Measurements from ENCODE around the gene OR2V2. TPM values are rescaled to one million over a fixed set of nuclear protein-coding genes. Genes with fewer than 3 reads are reported as not detected.
"Not testable (repeated sequence)": the region's sequence is repeated elsewhere in the genome, so short reads cannot be mapped to it uniquely, and the experiment has no call there.

Gene OR2V2
- total RNA-seq, 1 donor from 2014 or later = not detected

GRCh38 chr5:181142054-181142453, 5.3 kb upstream of the OR2V2 start:
- DNase-seq (ENCODE audit: low read depth, low spot score) = no peak

- DNase-seq (ENCODE audit: low read depth, low spot score) = no peak
Measured at GRCh38 chr5:181145133-181145532, 2.3 kb upstream of the OR2V2 start.

GRCh38 chr5:181149355-181149754, 2.0 kb downstream of the OR2V2 start:
- DNase-seq (ENCODE audit: low read depth, low spot score) = no peak

GRCh38 chr5:181149806-181150733, 2.7 kb downstream of the OR2V2 start:
- no peak for DNase-seq (ENCODE audit: low read depth, low spot score)

GRCh38 chr5:181151146-181151545, 3.8 kb downstream of the OR2V2 start:
- no peak for DNase-seq (ENCODE audit: low read depth, low spot score)

- DNase-seq (ENCODE audit: low read depth, low spot score) = no peak
Measured at GRCh38 chr5:181152406-181152805, 5.0 kb downstream of the OR2V2 start.

- DNase-seq (ENCODE audit: low read depth, low spot score) = no peak
Measured at GRCh38 chr5:181153814-181154213, 6.4 kb downstream of the OR2V2 start.

- DNase-seq (ENCODE audit: low read depth, low spot score) = no peak
Measured at GRCh38 chr5:181156758-181157157, 9.4 kb downstream of the OR2V2 start.

- no peak for DNase-seq (ENCODE audit: low read depth, low spot score)
Measured at GRCh38 chr5:181158869-181159268, 11.5 kb downstream of the OR2V2 start.

- DNase-seq (ENCODE audit: low read depth, low spot score) = no peak
Measured at GRCh38 chr5:181159286-181160151, 12.1 kb downstream of the OR2V2 start.

- no peak for DNase-seq (ENCODE audit: low read depth, low spot score)
Measured at GRCh38 chr5:181160152-181160754, 12.9 kb downstream of the OR2V2 start.

- DNase-seq (ENCODE audit: low read depth, low spot score) = not testable (repeated sequence)
Measured at GRCh38 chr5:181160755-181161533, 13.6 kb downstream of the OR2V2 start.

GRCh38 chr5:181161534-181162175, 14.3 kb downstream of the OR2V2 start:
- no peak for DNase-seq (ENCODE audit: low read depth, low spot score)

GRCh38 chr5:181163487-181164075, 16.2 kb downstream of the OR2V2 start:
- no peak for DNase-seq (ENCODE audit: low read depth, low spot score)

GRCh38 chr5:181164076-181164952, 16.9 kb downstream of the OR2V2 start:
- DNase-seq (ENCODE audit: low read depth, low spot score) = no peak

GRCh38 chr5:181166812-181167733, 19.7 kb downstream of the OR2V2 start:
- no peak for DNase-seq (ENCODE audit: low read depth, low spot score)

GRCh38 chr5:181167814-181168488, 20.6 kb downstream of the OR2V2 start:
- no peak for DNase-seq (ENCODE audit: low read depth, low spot score)

Data from pulmonary artery endothelial cell (primary cell).